ENCODE measurements around the gene SLC6A12. TPM values are rescaled to one million over a fixed set of nuclear protein-coding genes. Genes with fewer than 3 reads are reported as not detected.

Gene SLC6A12
- total and polyA plus RNA-seq, 2 donors (not counting 3 experiments of a cell fraction or from before 2014, with no cell fraction given): not detected

GRCh38 chr12:241266-241665 lies 27.3 kb upstream of the SLC6A12 start:
- Histone ChIP-seq H3K4me2 (ENCODE audit: insufficient read depth, low read length) (no peak overlapping the region), H3K4me1 (ENCODE audit: control insufficient read depth, extremely low read depth, insufficient read depth, low read length) (no peaks in the 10 kb centered on the region), H2AFZ (ENCODE audit: low read depth, low read length) (no peak overlapping the region), H3K27ac (ENCODE audit: insufficient read depth, low read depth, low read length) (no peak overlapping the region), H3K79me2 (ENCODE audit: control insufficient read depth, insufficient read depth, low read length) (no peaks in the 10 kb centered on the region), H4K20me1 (replicated peaks; ENCODE audit: control insufficient read depth, extremely low read depth, insufficient read depth, low read length) (no peaks in the 10 kb centered on the region), H3K27me3 (ENCODE audit: control insufficient read depth in 2 of 2, insufficient read depth in 2 of 2, low read length in 2 of 2) (peaks cover 0 to 2% of the 10 kb centered on the region in 2 experiments), H3K9me1 (replicated peaks; ENCODE audit: control insufficient read depth, extremely low read depth, insufficient read depth, low read length) (no peaks in the 10 kb centered on the region), H3K4me3 (replicated peaks in 1 of 3; ENCODE audit: insufficient read depth in 1 of 3, low read depth in 1 of 3, low read length in 3 of 3) (no peak overlapping the region), H3K36me3 (ENCODE audit: control insufficient read depth in 2 of 2, extremely low read depth in 1 of 2, insufficient read depth in 2 of 2, low read length in 2 of 2) (no peaks in the 10 kb centered on the region), H3K9ac (replicated peaks; ENCODE audit: extremely low read depth, insufficient read depth, low read length) (no peak overlapping the region), H3K9me3 (replicated peaks; ENCODE audit: control insufficient read depth, insufficient read depth, low read length) (no peaks in the 10 kb centered on the region)
- dilution Hi-C loops (cut with MboI; ENCODE audit: extremely low pct_ligation_motif_present, low sequenced_read_pairs) (no loop called here), intact Hi-C loops (cut with micrococcal nuclease) (no loop called here)
- no peak for TF ChIP-seq MYC (IDR thresholded peaks at IDR 0.05; ENCODE audit: low read depth, low read length)
- no peak for TF ChIP-seq EZH2 (IDR thresholded peaks at IDR 0.05; ENCODE audit: borderline replicate concordance, low read depth, low read length, severe bottlenecking)
- no peak for TF ChIP-seq JUN (IDR thresholded peaks at IDR 0.05; ENCODE audit: borderline replicate concordance, insufficient read depth, insufficient read length, low read depth)
- TF ChIP-seq POLR2AphosphoS5 (IDR thresholded peaks at IDR 0.05; ENCODE audit: insufficient read depth, low read depth, low read length): no peak
- no peak for TF ChIP-seq GATA2 (IDR thresholded peaks at IDR 0.05; ENCODE audit: insufficient read depth, insufficient read length, low read depth, low read length)
- CTCF ChIA-PET: no interaction called here
- DNase-seq (ENCODE audit: low read depth, low spot score) (no peak), FAIRE-seq (no peak)
- POLR2A ChIA-PET: no interaction called here
- no TSS peak for BruUV-seq (replicated peaks)

- FAIRE-seq (no peak), DNase-seq (ENCODE audit: low read depth, low spot score) (no peak)
- Histone ChIP-seq H3K27ac (ENCODE audit: insufficient read depth, low read depth, low read length) (no peak overlapping the region), H3K79me2 (ENCODE audit: control insufficient read depth, insufficient read depth, low read length) (no peaks in the 10 kb centered on the region), H3K4me2 (ENCODE audit: insufficient read depth, low read length) (no peak overlapping the region), H3K36me3 (ENCODE audit: control insufficient read depth in 2 of 2, extremely low read depth in 1 of 2, insufficient read depth in 2 of 2, low read length in 2 of 2) (no peaks in the 10 kb centered on the region), H3K4me3 (replicated peaks in 1 of 3; ENCODE audit: insufficient read depth in 1 of 3, low read depth in 1 of 3, low read length in 3 of 3) (no peak overlapping the region), H3K9ac (replicated peaks; ENCODE audit: extremely low read depth, insufficient read depth, low read length) (no peak overlapping the region), H3K27me3 (ENCODE audit: control insufficient read depth in 2 of 2, insufficient read depth in 2 of 2, low read length in 2 of 2) (peaks cover 0 to 2% of the 10 kb centered on the region in 2 experiments), H3K4me1 (ENCODE audit: control insufficient read depth, extremely low read depth, insufficient read depth, low read length) (no peaks in the 10 kb centered on the region), H4K20me1 (replicated peaks; ENCODE audit: control insufficient read depth, extremely low read depth, insufficient read depth, low read length) (no peaks in the 10 kb centered on the region), H3K9me3 (replicated peaks; ENCODE audit: control insufficient read depth, insufficient read depth, low read length) (no peaks in the 10 kb centered on the region), H2AFZ (ENCODE audit: low read depth, low read length) (no peak overlapping the region), H3K9me1 (replicated peaks; ENCODE audit: control insufficient read depth, extremely low read depth, insufficient read depth, low read length) (no peaks in the 10 kb centered on the region)
- intact Hi-C loops (cut with micrococcal nuclease) (no loop called here), dilution Hi-C loops (cut with MboI; ENCODE audit: extremely low pct_ligation_motif_present, low sequenced_read_pairs) (no loop called here)
- no TSS peak for BruUV-seq (replicated peaks)
- no peak for TF ChIP-seq POLR2AphosphoS5 (IDR thresholded peaks at IDR 0.05; ENCODE audit: insufficient read depth, low read depth, low read length)
- no peak for TF ChIP-seq MYC (IDR thresholded peaks at IDR 0.05; ENCODE audit: low read depth, low read length)
- TF ChIP-seq JUN (IDR thresholded peaks at IDR 0.05; ENCODE audit: borderline replicate concordance, insufficient read depth, insufficient read length, low read depth): no peak
- TF ChIP-seq MAX (IDR thresholded peaks at IDR 0.05; ENCODE audit: insufficient read depth, insufficient read length): no peak
- no peak for TF ChIP-seq FOS (IDR thresholded peaks at IDR 0.05; ENCODE audit: borderline replicate concordance, insufficient read depth, low read length)
- TF ChIP-seq, protein P1, sequence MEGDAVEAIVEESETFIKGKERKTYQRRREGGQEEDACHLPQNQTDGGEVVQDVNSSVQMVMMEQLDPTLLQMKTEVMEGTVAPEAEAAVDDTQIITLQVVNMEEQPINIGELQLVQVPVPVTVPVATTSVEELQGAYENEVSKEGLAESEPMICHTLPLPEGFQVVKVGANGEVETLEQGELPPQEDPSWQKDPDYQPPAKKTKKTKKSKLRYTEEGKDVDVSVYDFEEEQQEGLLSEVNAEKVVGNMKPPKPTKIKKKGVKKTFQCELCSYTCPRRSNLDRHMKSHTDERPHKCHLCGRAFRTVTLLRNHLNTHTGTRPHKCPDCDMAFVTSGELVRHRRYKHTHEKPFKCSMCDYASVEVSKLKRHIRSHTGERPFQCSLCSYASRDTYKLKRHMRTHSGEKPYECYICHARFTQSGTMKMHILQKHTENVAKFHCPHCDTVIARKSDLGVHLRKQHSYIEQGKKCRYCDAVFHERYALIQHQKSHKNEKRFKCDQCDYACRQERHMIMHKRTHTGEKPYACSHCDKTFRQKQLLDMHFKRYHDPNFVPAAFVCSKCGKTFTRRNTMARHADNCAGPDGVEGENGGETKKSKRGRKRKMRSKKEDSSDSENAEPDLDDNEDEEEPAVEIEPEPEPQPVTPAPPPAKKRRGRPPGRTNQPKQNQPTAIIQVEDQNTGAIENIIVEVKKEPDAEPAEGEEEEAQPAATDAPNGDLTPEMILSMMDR (IDR thresholded peaks at IDR 0.05; ENCODE audit: extremely low read depth in 1 of 2, insufficient read depth in 1 of 2, low read depth in 1 of 2, low read length in 2 of 2): no peak
- TF ChIP-seq POLR2A (IDR thresholded peaks at IDR 0.05; ENCODE audit: low read depth, low read length): no peak
- no peak for TF ChIP-seq GATA2 (IDR thresholded peaks at IDR 0.05; ENCODE audit: insufficient read depth, insufficient read length, low read depth, low read length)
- no peak for TF ChIP-seq EZH2 (IDR thresholded peaks at IDR 0.05; ENCODE audit: borderline replicate concordance, low read depth, low read length, severe bottlenecking)
- POLR2A ChIA-PET: no interaction called here
- CTCF ChIA-PET: no interaction called here
Measured at GRCh38 chr12:240566-240965, 26.6 kb upstream of the SLC6A12 start.

Data from endothelial cell of umbilical vein (primary cell).